Measurements from ENCODE around the gene C1orf94.

DNA sequence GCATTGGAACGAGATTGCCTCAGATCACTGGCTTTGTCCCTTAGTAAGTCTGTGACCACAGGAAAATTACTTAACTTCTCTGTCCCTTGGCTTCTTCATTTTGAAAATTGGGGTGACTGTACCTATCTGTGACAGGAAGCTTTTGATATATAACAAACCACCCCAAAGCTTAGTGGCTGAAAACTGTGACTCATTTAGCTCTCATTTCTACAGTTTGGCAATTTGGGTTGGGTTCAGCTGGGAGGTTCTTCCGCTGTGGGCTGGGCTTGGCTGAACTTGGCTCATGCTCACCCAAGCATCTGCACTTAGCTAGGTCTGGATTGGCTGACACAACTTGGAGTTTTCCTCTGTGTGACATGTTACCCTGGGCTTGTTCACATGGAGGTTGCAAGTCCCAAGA lies 14.0 kb downstream of the C1orf94 start:
- TF ChIP-seq POLR2A (IDR thresholded peaks at IDR 0.05) (no peak), CTCF (IDR thresholded peaks at IDR 0.05) (no peak), POLR2AphosphoS5 (IDR thresholded peaks at IDR 0.05) (no peak)
